B cell (primary cell): Measurements from ENCODE around the gene TMEM266. TPM values are rescaled to one million over a fixed set of nuclear protein-coding genes. Genes with fewer than 3 reads are reported as not detected.
A peak's percentile ranks its signal among the peaks of the same experiment; 100 is the strongest.

ENCODE experiments used
- ATAC-seq: fragments of 200-7000 bp; cut with Tn5 transposase; one replicate; pipeline ENCODE4 v1.10.0; 2021; ENCODE audit warnings: low read depth, mild to moderate bottlenecking, moderate number of reproducible peaks, moderate library complexity
- CTCF ChIA-PET: fragments of 350-600 bp; sonication (Branson Sonifier 250); formaldehyde crosslinking; loops from one replicate; lab custom pipeline; 2021; ENCODE audit warnings: antibody characterized with exemption, inconsistent platforms; lab: Charles Lee
- POLR2A ChIA-PET: fragments of 350-600 bp; sonication (Branson Sonifier 250); formaldehyde crosslinking; loops from one replicate; lab custom pipeline; 2021; ENCODE audit warnings: antibody characterized with exemption; lab: Charles Lee
- DNase-seq: peaks from one replicate; pipeline ENCODE4 v3.0.0; 2013
- H2AFZ ChIP-seq: 2 replicates; pipeline ENCODE4 v1.6.1; 2012; ENCODE audit warnings: mild to moderate bottlenecking, low read depth, low read length; ENCODE audit not compliant: insufficient read depth, poor library complexity, severe bottlenecking
- H3K27ac ChIP-seq, 2 donors: 1 replicate in 1 of 2; 2 replicates in 1 of 2; pipeline ENCODE4 v1.5.1; 2012 to 2013; ENCODE audit warnings: low read length in 2 of 2, mild to moderate bottlenecking in 2 of 2, moderate library complexity in 1 of 2
- H3K27me3 ChIP-seq, 4 experiments: fragments of 200-600 bp in 1 of 4; sonication (generic) in 1 of 4; replicated peaks in 1 of 4; 1 replicate in 2 of 4; 2 replicates in 2 of 4; pipeline versions ENCODE4 v1.6.1 to v1.7.0; 2013 to 2016; ENCODE audit warnings: low read length in 3 of 4, mild to moderate bottlenecking in 2 of 4, mixed read lengths in 1 of 4, moderate library complexity in 1 of 4; ENCODE audit not compliant: insufficient read depth in 4 of 4, control insufficient read depth in 3 of 4; ENCODE audit errors: control extremely low read depth in 1 of 4
- H3K36me3 ChIP-seq, 2 experiments: replicated peaks in 1 of 2; 1 replicate in 1 of 2; 2 replicates in 1 of 2; pipeline versions ENCODE4 v1.6.1 to v1.7.1; 2013; ENCODE audit warnings: low read length in 1 of 2; ENCODE audit not compliant: insufficient read depth in 2 of 2, control insufficient read depth in 1 of 2; ENCODE audit errors: control extremely low read depth in 1 of 2, extremely low read depth in 1 of 2
- H3K4me1 ChIP-seq, 2 donors: fragments of 200-600 bp in 1 of 2; sonication (generic) in 1 of 2; 1 replicate in 1 of 2; 2 replicates in 1 of 2; pipeline versions ENCODE4 v1.5.1 to v1.6.1; 2013 to 2017; ENCODE audit warnings: low read length in 2 of 2; ENCODE audit not compliant: control insufficient read depth in 2 of 2, insufficient read depth in 2 of 2
- H3K4me2 ChIP-seq: replicated peaks from 2 replicates; pipeline ENCODE3; 2012; ENCODE audit warnings: mild to moderate bottlenecking, low read depth, low read length; ENCODE audit not compliant: poor library complexity, severe bottlenecking
- H3K4me3 ChIP-seq, 5 experiments: fragments of 200-600 bp in 1 of 5; sonication (generic) in 1 of 5; 1 replicate in 3 of 5; 2 replicates in 2 of 5; pipeline versions ENCODE4 v1.5.1 to v1.7.0; 2011 to 2016; ENCODE audit warnings: low read length in 4 of 5, mild to moderate bottlenecking in 4 of 5, low read depth in 2 of 5, control low read depth in 1 of 5, moderate library complexity in 1 of 5; ENCODE audit not compliant: insufficient read depth in 1 of 5; ENCODE audit errors: control extremely low read depth in 1 of 5, extremely low read depth in 1 of 5
- H3K79me2 ChIP-seq: fragments of 200-600 bp; sonication (generic); one replicate; pipeline ENCODE4 v1.6.0; 2016; ENCODE audit warnings: low read length; ENCODE audit not compliant: control insufficient read depth, insufficient read depth
- H3K9ac ChIP-seq: fragments of 200-600 bp; sonication (generic); 2 replicates; pipeline ENCODE4 v1.6.1; 2017; ENCODE audit warnings: mild to moderate bottlenecking, low read length, moderate library complexity
- H3K9me3 ChIP-seq, 3 donors: one replicate each; pipeline versions ENCODE4 v1.6.1 to v1.7.1; 2013; ENCODE audit warnings: low read length in 2 of 3; ENCODE audit not compliant: control insufficient read depth in 2 of 3, insufficient read depth in 1 of 3; ENCODE audit errors: control extremely low read depth in 1 of 3
- H4K20me1 ChIP-seq: 2 replicates; pipeline ENCODE4 v1.6.0; 2012; ENCODE audit warnings: mild to moderate bottlenecking, low read length; ENCODE audit not compliant: insufficient read depth, control insufficient read depth, poor library complexity, severe bottlenecking
- H3K27ac Mint-ChIP-seq: one replicate; pipeline ENCODE4 v1.8.0; 2021; ENCODE audit warnings: mixed read lengths
- H3K27me3 Mint-ChIP-seq: one replicate; pipeline ENCODE4 v1.8.0; 2021; ENCODE audit warnings: mixed read lengths
- H3K4me1 Mint-ChIP-seq: one replicate; pipeline ENCODE4 v1.8.0; 2021; ENCODE audit warnings: mixed read lengths
- H3K4me3 Mint-ChIP-seq: one replicate; pipeline ENCODE4 v1.8.0; 2021; ENCODE audit warnings: mixed read lengths
- H3K9me3 Mint-ChIP-seq: one replicate; pipeline ENCODE4 v1.8.0; 2022; ENCODE audit warnings: mixed read lengths; ENCODE audit not compliant: insufficient read depth
- EZH2 ChIP-seq: IDR thresholded peaks from 2 replicates; pipeline ENCODE4 v1.6.1; 2012; ENCODE audit warnings: borderline replicate concordance, low read depth, mild to moderate bottlenecking, moderate library complexity, low read length; ENCODE audit not compliant: insufficient read depth, poor library complexity, severe bottlenecking
- WGBS: methylation state at CpG from one replicate; pipeline ENCODE4 v1.1.5; 2013; ENCODE audit warnings: missing lambda C conversion rate; ENCODE audit not compliant: insufficient coverage; 5-methylcytosine and 5-hydroxymethylcytosine counted together
- intact Hi-C: fragments of 100-400 bp; cut with micrococcal nuclease; formaldehyde crosslinking; loops from one replicate; pipeline ENCODE4 v1.10.0; 2022
- polyA plus RNA-seq: library from polyadenylated mRNA; depleted of rRNA; stranded (reverse); fragments of >200 nt; gene quantifications from 2 replicates; pipeline ENCODE4 v1.2.3, GENCODE V29; 2012
- total RNA-seq, 2 donors: library from RNA; stranded (reverse); fragments of 120-200 nt in 1 of 2; gene quantifications; 1 replicate in 1 of 2; 2 replicates in 1 of 2; pipeline versions ENCODE4 v1.2.3 to v1.2.4, GENCODE V29; 2013 to 2022
- TF ChIP-seq, protein P1 (sequence below): fragments of 200-600 bp; IDR thresholded peaks from one replicate; pipeline ENCODE4 v1.8.0; 2022; ENCODE audit warnings: antibody characterized with exemption, mild to moderate bottlenecking

Gene TMEM266
- total and polyA plus RNA-seq, 2 donors (not counting 1 experiment from before 2014, with no cell fraction given) = not detected

DNA sequence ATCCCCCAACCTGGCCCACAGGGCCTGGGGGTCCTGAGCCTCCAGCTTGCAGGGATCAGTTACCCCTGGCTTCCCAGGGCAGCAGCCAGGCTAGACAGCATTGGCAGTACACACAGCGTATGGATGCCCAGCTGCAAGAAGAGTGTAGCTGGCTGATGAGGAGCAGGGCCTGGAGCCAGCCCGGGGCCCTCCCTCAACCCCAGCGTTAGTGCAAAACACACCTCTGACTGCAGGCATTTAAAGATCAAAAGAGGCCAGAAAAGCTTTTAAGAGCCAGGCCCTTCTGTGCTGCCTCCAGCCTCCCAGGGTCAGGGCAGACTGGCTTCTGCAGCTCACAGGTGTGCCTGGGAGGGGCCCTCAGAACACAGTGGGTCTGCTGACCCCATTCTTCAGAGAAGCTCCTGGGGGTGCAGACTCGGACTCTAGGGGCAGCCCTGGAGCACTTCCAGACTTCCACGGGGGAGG, 140.9 kb downstream of the TMEM266 start:
- H3K79me2 ChIP-seq = no peaks in the 10 kb centered on the region
- ChIA-PET CTCF (no interaction called here), POLR2A (no interaction called here)
- H3K4me1 ChIP-seq = peaks cover 0 to 17% of the 10 kb centered on the region in 2 donors
- intact Hi-C loops = no loop called here
- 86% methylated on average over 4 of the region's 5 CpGs for WGBS
- H3K4me3 ChIP-seq = no peak overlapping the region
- TF ChIP-seq, protein P1, sequence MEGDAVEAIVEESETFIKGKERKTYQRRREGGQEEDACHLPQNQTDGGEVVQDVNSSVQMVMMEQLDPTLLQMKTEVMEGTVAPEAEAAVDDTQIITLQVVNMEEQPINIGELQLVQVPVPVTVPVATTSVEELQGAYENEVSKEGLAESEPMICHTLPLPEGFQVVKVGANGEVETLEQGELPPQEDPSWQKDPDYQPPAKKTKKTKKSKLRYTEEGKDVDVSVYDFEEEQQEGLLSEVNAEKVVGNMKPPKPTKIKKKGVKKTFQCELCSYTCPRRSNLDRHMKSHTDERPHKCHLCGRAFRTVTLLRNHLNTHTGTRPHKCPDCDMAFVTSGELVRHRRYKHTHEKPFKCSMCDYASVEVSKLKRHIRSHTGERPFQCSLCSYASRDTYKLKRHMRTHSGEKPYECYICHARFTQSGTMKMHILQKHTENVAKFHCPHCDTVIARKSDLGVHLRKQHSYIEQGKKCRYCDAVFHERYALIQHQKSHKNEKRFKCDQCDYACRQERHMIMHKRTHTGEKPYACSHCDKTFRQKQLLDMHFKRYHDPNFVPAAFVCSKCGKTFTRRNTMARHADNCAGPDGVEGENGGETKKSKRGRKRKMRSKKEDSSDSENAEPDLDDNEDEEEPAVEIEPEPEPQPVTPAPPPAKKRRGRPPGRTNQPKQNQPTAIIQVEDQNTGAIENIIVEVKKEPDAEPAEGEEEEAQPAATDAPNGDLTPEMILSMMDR = no peak
- TF ChIP-seq EZH2 = no peak
- H2AFZ ChIP-seq = no peak overlapping the region
- Mint-ChIP-seq H3K4me3 (no peak overlapping the region), H3K4me1 (peaks cover 20% of the 10 kb centered on the region), H3K9me3 (no peaks in the 10 kb centered on the region), H3K27me3 (no peaks in the 10 kb centered on the region), H3K27ac (peak overlapping the region; percentile 26)
- H3K9ac ChIP-seq = no peak overlapping the region
- H4K20me1 ChIP-seq = no peaks in the 10 kb centered on the region
- ATAC-seq = no peak
- no peak overlapping the region for H3K27ac ChIP-seq
- H3K36me3 ChIP-seq = no peaks in the 10 kb centered on the region
- no peak overlapping the region for H3K4me2 ChIP-seq
- no peak for DNase-seq
- H3K27me3 ChIP-seq = no peaks in the 10 kb centered on the region
- H3K9me3 ChIP-seq = no peaks in the 10 kb centered on the region

DNA sequence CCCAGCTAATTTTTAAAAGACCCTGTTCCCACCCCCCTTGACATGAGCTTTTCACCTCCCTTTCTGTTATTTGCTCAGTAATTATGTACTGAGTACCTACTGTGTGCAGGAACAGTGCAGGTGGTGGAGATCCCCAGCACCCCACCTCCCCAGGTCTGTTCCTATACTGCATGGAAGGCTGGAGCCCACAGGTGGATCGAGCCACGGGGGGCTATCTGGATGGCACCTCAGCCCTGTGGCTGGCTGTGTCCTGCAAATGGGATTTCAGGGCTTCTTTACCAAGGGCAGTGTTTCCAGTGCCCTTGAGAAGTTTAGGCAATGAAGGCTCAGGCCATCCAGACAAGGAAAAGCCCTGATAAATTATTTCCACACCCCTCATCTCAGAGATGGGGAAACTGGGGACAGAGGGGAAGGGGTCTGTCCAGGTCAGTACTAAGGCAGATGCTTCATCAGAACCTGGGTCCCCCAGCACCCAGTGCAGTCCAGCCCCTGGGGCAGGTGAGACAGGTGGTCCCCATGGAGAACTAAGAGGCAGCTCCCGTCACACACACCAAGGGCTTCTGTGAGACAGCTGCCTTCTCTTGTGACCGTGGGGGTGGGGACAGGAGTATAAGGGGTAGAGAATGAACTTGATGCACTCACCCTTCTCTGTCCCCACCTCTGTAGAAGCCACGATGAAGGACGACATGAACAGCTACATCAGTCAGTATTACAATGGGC, 141.9 kb downstream of the TMEM266 start:
- DNase-seq (no peak), ATAC-seq (no peak)
- ChIA-PET CTCF (interaction anchor here (1.2 kb wide), 1 partner anchor 11 kb away, joined by 4 read pairs; no protein-coding TSS in a partner anchor), POLR2A (no interaction called here)
- H3K4me1 Mint-ChIP-seq = peaks cover 14% of the 10 kb centered on the region
- H3K27me3 Mint-ChIP-seq = no peaks in the 10 kb centered on the region
- H3K36me3 ChIP-seq = no peaks in the 10 kb centered on the region
- H3K27ac ChIP-seq = no peak overlapping the region
- H3K4me2 ChIP-seq = no peak overlapping the region
- TF ChIP-seq EZH2 = no peak
- TF ChIP-seq, protein P1 = no peak
- H3K79me2 ChIP-seq = no peaks in the 10 kb centered on the region
- no peak overlapping the region for H3K4me3 Mint-ChIP-seq
- intact Hi-C loops = no loop called here
- no peak overlapping the region for H3K9ac ChIP-seq
- no peaks in the 10 kb centered on the region for H4K20me1 ChIP-seq
- no peaks in the 10 kb centered on the region for H3K9me3 Mint-ChIP-seq
- no peak overlapping the region for H3K4me3 ChIP-seq
- no peaks in the 10 kb centered on the region for H3K27me3 ChIP-seq
- no peak overlapping the region for H2AFZ ChIP-seq
- 94% methylated on average over 2 of the region's 6 CpGs for WGBS
- H3K4me1 ChIP-seq = peaks cover 0 to 13% of the 10 kb centered on the region in 2 donors
- no peak overlapping the region for H3K27ac Mint-ChIP-seq
- no peaks in the 10 kb centered on the region for H3K9me3 ChIP-seq
